Stimulated activated CD4-positive, alpha-beta T cell treated with anti-CD3 and anti-CD28 coated beads, Interleukin-2, amount 100 ng/mL, for 4 hours (primary cell): ENCODE results near the gene XPNPEP2.
"Not testable (repeated sequence)": the region's sequence is repeated elsewhere in the genome, so short reads cannot be mapped to it uniquely, and the experiment has no call there.

Source experiments
- DNase-seq: peaks from one replicate; pipeline ENCODE4 v3.0.0-alpha.2; 2020; ENCODE audit warnings: low read depth

XPNPEP2 gene

DNA sequence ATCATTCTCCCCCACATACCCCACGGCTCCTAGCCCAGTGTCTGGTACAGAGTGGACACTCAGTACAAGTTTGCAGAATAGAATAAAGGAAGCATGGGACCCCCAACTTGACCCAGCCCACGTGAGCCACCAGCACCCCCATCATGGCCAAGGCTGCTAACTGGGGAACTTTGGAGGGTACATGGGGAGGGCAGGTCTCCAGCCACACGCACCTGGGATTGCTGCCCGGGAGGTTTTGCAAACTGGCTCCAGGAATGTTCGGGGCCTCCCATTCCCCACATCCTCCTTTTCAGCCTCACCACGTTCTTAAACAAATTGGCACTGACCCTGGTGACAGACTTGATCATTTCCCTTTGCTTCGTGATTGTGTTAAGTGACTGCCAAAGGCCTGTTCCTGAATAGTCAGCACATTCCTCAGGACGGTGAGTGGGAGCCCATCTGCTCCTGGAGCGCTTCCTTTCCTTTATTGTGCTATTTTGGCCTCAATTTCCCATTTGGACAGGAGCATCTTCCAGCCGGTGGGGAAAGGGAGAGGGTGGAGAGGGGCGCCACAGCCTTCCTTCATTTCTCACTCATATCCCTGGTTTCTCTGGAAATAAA lies 18.7 kb upstream of the XPNPEP2 start:
- DNase-seq: no peak

DNA sequence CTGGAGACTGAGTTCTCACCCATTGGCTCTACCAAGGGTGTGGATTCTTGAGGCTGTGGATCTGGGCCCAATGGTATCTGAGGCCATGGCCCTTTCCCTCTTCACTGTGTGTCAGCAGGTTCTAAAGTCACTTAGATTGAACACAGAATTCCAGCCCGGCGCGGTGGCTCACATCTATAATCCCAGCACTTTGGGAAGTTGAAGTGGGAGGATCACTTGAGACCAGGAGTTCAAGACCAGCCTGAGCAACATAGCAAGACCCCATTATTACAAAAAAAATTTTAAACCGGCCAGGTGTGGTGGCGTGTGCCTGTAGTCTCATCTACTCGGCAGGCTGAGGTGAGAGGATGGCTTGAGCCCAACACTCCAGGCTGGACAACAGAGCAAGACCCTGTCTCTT lies 18.0 kb upstream of the XPNPEP2 start:
- DNase-seq: no peak

DNA sequence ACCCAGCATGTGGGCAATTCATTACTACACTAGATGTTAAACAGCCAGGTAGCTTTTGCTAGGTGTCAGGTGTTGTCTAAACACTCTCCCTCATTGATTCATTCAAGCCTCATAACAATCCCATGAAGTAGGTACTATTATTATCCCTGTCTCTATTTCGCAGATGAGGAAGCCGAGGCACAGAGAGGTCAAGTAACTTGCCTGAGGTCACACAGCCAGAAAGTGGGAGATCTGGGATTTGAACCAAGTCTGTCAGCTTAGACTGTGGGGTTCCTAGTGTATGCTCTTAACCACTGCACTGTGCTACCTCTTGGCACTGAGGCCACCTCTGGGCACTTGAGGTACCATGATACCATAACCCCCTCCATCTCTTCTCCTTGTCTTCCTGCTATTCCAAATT lies 17.4 kb upstream of the XPNPEP2 start:
- DNase-seq: no peak

DNA sequence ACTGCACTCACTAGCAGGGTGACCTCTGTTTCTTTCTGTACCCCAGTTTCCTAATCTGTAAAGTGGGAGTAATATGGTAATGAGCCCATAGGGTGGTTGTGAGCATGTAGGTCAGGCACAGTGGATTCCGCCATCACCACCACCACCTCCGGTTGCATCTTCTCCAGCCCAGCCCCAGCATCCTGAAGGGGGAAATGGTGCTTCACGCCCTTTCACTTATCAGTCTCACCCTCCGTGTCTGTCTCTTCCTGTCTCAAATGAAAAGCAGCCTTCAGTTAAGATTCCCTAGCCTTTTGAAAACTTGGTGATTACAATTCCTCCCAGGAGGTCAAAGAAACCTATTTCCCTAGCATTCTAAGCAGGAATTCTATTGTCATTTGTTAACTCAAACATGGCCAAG lies 16.9 kb upstream of the XPNPEP2 start:
- no peak for DNase-seq

DNA sequence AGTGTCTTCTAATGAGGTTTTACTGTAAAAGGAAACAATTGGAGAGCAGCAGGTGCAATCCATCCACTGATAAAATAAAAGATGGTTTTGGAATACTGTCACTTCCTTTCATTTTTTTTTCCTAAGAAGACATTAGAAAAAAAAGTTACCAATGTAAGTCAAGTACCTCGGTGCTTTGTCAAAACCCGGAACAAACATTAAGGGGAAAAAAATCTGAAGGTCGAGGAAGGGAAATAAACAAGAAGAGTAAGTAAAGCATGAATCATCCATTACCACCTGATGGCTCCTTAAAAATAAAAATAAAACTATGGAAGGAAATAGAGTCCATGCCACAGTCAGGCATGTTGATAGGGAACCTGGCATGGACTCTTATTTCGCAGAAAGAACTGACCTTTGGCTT lies 15.3 kb upstream of the XPNPEP2 start:
- DNase-seq: no peak

DNA sequence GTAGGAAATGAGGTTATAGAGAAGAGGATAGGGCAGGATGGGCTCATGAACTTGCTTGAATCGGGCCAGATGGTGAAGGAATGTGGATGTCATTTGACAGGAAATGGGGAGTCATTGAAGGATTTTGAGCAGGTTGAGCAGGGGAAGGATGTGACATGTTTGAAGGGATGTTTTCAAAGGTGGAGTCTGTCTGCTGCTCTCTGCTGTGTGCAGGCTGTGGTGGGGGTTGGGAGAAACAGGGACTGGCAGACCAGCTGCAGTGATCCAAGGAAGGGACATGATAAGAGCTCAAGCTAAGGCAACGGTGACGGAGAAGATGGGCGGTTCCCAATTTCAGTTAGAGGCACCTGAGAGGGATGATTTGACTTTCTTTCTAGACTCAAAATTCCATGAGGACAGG lies 14.0 kb upstream of the XPNPEP2 start:
- DNase-seq: no peak

DNA sequence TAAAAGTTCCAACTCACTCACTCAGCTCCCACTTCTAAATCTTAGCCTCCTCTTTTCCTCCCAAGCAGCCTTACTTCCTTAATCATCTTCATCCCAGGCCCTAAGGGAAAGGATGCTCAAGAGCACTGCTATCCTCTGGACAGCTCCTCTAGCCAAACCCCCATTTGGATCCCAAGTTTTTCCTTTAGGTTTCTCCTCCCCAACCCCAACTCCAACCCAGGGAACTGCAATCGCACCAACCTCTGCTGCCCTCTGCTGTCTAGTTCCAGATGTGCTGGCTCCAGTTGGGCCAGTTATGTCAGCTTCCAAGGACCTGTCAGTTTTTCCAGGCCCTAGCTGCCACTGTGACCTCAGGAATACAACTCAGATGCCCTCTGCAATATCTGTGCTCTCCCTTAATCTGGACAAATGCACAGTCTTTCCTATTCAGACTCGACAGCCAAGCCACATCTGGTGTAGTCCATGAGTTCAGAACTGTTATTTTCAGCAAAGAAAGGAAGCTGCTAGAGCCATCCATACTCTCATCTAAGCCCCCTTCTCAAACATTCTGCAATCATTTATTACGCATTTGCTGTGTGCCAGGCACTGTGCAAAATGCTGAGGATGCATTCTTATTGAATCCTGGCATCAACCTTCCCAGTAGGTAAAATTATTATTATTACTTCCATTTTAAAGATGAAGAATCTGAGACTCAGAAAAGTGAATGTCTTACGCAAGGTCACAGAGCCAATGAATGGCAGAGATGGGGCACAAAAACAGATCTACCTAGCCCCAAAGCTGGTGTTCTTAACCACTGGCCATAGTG lies 12.3 kb upstream of the XPNPEP2 start:
- DNase-seq: peak; percentile 11

DNA sequence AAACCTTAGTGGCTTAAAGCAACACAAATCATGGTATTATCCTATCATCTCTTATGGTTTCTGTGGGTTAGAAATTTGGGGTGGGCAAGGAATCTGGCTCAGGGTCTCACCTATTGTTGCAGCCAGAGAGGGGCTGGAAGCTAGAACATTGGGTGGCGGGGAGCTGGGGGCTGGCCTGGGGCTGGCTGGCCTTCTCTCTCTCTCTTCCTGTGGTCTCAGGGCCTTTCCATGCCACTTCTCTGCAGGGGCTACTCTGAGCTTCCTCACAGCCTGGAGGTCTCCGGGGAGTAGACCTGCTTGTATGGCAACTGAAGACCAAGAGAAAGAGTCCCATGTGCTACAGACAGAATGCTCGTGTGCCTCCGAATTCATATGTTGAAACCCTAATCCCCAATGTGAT lies 10.7 kb upstream of the XPNPEP2 start:
- no peak for DNase-seq

DNA sequence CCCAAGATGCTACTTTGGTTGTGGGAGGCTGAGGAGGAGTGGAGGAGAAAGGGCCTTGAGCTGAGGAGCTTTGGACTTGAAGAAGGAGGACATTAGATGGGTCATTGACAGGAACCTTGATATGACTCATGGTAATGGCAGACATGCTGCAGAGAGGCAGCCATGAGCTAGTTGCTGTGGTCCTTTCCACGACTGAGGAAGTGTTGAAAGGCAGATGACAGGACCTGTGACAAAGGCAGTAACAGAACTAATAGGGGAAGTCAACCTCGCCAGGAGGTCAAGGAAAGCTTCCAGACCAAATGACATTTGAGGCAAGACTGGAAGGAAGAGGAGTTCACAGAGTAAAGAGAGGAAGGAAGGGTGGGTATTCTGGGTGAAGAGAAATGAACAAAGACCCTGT lies 7.6 kb upstream of the XPNPEP2 start:
- no peak for DNase-seq

DNA sequence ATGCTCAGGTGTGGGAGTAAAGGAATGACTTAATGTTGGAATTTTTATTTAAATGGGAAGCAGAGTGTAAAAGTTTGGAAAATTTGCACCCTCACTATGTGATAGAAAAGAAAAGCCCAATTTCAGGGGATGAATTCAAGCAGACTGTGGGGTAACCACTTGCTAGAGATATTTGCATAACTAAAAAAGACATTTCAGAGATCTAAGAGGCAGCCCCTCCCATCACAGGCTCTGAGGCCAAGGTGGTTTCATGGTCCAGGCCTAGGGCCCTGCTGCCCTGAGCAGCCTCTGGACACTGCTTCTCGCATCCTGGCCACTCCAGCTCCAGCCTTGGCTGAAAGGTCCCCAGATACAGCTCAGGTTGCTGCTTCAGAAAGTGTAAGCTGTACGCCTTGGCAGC lies 5.9 kb upstream of the XPNPEP2 start:
- DNase-seq: no peak

DNA sequence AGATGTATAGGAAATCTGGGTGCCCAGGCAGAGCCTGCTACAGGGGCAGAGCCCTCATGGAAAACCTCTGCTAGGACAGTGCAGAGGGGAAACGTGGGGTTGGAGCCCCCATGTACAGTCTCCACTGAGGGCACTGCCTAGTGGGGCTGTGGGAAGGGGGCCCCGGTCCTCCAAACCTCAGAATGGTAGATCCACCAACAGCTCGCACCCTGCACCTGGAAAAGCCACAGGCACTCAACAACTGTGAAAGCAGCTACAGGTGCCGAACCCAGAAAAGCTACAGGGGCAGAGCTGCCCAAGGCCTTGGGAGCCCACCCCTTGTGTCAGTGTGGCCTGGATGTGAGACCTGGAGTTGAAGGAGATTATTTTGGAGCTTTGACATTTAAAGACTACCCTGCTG lies 5.4 kb upstream of the XPNPEP2 start:
- no peak for DNase-seq

DNA sequence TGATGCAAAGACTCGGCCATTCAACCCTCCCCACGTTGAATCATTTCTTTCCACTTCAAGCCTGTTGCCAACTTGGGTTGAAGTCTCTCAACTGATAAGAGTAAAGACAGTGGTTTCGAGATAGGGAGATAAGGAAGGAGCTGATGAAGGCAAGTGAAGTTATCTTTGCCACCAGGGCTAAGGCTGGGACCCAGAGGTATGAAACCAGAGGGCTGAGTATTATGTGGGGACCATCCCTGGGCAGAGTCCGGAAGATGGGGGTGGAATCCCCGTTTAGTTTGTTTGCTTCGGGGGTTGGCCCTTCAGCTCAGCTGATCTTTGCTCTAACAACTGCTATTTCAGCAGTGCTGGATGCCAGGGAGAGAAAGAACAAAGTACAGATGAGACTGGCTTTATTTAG lies 2.3 kb upstream of the XPNPEP2 start:
- no peak for DNase-seq

DNA sequence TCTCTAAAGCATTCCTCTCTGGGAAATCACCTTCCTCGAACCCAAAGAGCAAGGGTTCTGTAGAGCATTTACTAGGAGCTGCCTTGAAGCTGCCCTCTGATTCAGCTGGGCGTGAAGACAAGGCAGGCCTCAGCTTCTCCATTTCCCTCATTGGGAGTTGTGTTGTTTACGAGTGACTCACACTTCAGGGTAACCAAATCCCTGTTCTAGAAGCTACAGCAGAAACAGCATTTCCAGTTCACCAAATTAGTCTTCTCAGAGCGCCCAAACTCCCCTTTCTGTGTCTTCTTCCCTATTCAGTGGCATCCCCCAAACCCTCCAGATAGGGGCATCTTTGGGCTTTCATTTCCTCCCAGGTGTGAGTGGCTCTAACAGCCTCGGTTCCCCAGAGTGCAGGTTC lies 863 bp upstream of the XPNPEP2 start:
- no peak for DNase-seq

DNA sequence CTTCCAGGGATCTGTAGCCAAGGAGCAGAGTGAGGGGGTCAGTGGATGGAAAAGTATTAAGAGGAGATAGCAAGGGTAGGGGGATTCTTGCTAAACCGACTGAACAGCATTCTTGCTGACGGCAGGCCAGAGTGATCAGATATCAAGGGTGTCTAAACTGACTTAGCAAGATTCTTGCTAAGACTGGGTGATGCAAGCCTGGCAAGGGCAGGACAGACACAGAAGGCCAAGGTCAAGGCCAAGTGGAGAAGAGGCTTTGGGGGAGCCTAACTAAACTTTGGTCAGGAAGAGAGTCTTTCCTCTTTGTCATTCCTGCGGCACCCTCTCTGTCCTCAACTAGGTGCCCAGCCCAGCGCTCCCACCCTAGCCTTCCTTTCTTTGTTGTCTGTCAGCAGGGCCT lies 799 bp downstream of the XPNPEP2 start:
- no peak for DNase-seq

DNA sequence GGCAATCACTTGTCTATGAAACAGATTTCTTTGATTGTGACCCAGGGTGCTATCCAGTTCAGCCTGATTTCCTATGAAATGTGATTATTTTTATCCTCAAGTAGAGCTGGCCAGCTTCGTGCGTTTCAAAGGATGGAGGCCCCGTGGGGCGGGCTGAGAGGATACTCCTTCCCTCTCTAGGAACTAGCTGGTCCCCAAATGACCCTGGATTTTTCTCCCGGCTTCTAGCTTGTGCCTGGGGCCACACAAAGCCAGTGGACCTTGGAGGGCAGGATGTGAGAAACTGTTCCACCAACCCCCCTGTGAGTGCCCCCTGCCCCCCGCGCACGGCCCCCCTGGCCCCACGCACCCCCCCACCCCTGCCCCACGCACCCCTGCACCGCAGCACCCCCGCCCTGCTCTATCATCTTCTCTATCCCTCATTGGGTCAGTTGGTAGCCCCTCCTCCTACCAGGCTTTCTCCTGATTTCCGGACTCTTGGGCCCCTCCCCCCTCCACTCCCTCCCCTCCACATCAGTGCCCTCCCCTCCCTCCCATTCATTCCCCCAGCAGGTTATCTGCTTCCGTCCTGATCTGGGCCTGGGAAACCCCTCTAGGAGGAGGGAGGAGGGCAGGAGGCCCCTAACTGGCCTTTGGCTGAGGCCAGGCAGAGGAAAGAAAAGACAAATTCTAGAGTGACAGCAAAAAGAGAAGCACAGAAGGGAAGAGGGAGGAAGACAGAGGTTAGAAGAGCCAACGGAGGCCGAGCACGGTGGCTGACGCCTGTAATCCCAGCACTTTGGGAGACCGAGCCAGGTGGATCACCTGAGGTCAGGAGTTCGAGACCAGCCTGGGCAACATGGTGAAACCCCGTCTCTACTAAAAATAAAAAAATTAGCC lies 3.3 kb downstream of the XPNPEP2 start:
- DNase-seq: no peak

DNA sequence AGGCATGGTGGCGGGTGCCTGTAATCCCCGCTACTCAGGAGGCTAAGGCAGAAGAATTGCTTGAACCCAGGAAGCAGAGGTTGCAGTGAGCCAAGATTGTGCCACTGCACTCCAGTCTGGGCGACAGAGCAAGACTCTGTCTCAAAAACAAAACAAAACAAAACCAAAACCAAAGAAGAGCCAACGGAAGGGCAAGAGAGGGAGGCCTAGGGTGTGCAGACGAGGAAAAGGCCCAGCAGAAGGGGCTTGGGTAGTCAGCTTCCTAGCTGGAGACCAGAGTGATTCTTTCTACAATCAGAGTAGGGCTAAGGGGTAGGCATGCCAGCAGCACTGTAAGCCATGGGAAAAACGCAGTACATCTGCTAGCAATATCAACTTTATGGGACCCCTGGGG lies 4.0 kb downstream of the XPNPEP2 start:
- not testable (repeated sequence) for DNase-seq

DNA sequence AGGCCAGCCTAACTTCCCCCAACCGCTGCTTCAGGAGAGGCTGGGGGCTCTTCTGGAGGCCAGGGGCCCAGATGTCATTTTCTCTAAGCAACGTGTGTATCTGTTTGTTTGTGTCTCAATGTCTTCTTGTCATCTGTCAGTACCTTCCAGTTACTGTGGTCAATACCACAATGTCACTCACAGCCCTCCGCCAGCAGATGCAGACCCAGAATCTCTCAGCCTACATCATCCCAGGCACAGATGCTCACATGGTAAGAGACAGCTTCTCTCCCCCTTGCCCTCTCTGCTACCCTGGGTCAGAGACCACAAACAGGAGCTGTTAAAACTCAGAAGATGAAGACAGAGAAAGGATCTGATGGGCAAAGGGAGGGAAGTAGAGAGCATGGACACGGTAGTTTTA lies 5.0 kb downstream of the XPNPEP2 start:
- DNase-seq: no peak

DNA sequence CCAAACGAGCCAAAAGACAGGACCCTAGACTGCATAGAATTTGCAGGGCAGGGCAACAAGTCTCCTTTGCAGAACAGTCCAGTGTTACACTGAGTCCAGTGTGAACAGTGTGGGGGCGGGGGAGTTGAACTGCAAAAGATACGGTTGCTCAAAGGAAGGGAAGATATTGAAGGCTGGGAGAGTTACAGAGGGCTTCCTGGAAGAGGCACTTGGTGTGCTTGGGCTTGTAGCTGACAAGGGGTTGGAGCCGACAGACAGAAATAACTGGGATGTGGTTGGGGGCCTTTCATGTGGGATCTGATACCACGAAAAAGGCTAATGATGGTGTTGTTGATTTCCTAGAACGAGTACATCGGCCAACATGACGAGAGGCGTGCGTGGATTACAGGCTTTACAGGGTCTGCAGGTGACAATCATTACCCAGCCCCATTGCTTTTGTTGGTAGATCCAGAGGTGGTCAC lies 6.1 kb downstream of the XPNPEP2 start:
- DNase-seq: no peak

DNA sequence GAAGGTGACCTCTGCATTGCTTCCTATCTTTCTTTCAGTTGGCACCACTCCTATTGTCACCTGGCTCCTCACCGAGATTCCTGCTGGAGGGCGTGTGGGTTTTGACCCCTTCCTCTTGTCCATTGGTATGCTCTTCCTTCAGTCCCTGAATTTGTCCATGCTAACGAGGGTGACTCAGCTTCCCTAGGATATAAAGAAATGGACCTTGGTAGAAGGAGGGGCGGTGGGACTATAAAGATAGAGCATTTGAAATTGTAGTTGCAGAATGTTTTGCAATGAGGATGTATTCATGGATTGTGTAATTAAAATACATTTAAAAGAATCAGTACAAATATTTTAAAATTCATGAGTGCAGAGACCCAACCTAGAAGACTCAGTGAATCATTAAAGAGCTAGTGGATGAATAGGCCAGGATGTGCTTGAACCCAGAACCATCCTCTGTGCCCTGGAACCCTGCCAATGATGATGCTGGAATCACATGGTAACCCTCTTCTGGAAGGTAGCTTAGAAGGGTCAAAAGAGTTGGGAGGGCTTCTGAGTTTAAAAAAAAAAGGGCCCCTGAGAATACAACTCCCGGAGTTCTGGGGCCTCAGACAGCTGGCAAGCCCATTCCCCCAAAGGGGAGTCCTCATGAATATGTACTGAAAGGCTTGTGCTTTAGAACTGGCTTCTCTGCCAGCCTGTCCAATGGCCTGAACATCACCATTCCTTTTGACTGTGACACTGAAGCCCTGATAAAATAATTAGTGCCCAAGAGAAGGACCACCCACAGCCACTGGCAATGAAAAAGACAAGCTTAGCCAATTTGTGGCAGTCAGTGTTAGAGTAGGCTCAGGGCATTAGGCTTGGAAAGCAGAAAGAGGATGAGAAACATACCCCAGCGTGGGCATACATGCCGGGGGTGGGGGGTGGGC lies 8.0 kb downstream of the XPNPEP2 start:
- no peak for DNase-seq

DNA sequence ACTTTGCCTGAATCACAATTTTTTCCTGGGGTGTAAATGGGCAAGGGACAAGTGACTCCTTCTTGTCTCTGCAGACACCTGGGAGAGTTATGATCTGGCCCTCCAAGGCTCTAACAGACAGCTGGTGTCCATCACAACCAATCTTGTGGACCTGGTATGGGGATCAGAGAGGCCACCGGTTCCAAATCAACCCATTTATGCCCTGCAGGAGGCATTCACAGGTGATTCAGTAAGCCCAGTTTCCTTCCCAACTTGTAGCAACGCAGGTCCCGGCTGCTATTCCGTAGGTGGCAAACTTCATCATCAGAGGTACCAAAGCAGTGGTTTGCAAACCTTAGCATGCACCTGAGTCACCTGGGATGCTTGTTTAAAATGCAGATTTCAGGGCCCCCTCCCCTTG lies 8.8 kb downstream of the XPNPEP2 start:
- no peak for DNase-seq

DNA sequence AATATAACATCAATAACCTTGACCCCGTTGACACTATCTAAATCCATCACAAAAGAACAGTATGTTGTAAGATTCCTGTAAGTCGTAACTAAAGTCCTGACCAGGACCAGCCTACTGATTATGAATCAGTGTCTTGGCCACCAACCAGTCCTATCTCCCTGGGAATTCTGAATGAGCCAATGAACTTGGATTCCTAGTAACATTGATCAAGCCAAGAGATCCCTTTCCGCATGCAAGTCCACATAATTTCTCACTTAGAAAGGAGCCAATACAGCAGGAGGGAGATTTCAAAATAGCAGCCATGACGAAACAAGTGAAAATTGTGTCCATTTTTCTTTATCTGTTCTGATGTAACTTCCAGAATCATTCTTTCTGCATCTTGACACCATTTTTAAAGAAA lies 9.5 kb downstream of the XPNPEP2 start:
- no peak for DNase-seq

DNA sequence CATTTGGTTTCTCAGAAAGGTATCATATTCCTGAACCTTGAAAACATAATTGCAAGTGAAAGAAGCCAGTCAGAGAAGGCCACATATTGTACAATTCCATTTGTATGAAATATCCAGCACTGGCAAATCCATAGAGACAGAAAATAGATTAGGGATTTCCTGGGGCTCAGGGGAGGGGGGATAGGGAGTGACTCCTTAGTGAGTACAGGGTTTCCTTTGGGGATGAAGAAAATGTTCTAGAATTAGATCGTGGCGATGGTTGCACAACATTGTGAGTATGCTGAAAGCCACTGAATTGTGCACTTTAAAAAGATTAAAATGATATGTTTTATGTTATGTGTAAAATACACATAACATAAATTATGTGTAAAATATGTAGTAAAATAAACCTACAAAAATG lies 10.3 kb downstream of the XPNPEP2 start:
- DNase-seq: no peak
